GM12892 (cell line): Measurements from ENCODE around the gene TSC22D4.

ENCODE experiments used
- POLR2A ChIP-seq: IDR thresholded peaks from 2 replicates; pipeline ENCODE4 v1.6.1; 2011; ENCODE audit warnings: low read depth, low read length, control low read depth
- POLR2AphosphoS5 ChIP-seq: IDR thresholded peaks from 2 replicates; pipeline ENCODE4 v1.6.1; 2011; ENCODE audit warnings: low read depth, low read length, control low read depth
- TAF1 ChIP-seq: IDR thresholded peaks from 2 replicates; pipeline ENCODE4 v1.6.1; 2011; ENCODE audit warnings: low read depth, mild to moderate bottlenecking, control low read depth, low read length, borderline replicate concordance

- TF ChIP-seq POLR2A: no peak
- TF ChIP-seq TAF1: no peak
- no peak for TF ChIP-seq POLR2AphosphoS5
Measured at GRCh38 chr7:100426516-100426915, 52.5 kb downstream of the TSC22D4 start.
